GM23338 (cell line): Measurements from ENCODE around the gene GIGYF2. TPM values are rescaled to one million over a fixed set of nuclear protein-coding genes. Genes with fewer than 3 reads are reported as not detected.

Source experiments
- ATAC-seq: fragments of 200-7000 bp; cut with Tn5 transposase; 3 replicates; pipeline ENCODE4 v1.9.1; 2020
- DNase-seq: peaks from one replicate; pipeline ENCODE4 v3.0.0-alpha.2; 2015; ENCODE audit warnings: low spot score
- H2AFZ ChIP-seq: fragments of 200-600 bp; sonication (generic); 2 replicates; pipeline ENCODE4 v1.8.0; 2016; ENCODE audit warnings: antibody characterized with exemption, mild to moderate bottlenecking, moderate library complexity
- H3F3A ChIP-seq: fragments of 200-600 bp; sonication (generic); replicated peaks from 2 replicates; pipeline ENCODE4 v1.8.0; 2017; ENCODE audit warnings: antibody characterized with exemption, mixed run types, low read depth
- H3K27ac ChIP-seq: fragments of 200-600 bp; sonication (generic); 2 replicates; pipeline ENCODE4 v1.6.1; 2016; ENCODE audit warnings: low read depth
- H3K27me3 ChIP-seq: fragments of 200-600 bp; sonication (generic); 2 replicates; pipeline ENCODE4 v1.8.0; 2016; ENCODE audit warnings: mild to moderate bottlenecking, mixed run types, moderate library complexity; ENCODE audit not compliant: insufficient read depth
- H3K36me3 ChIP-seq: fragments of 200-600 bp; sonication (generic); 2 replicates; pipeline ENCODE4 v1.8.0; 2016; ENCODE audit warnings: mild to moderate bottlenecking; ENCODE audit not compliant: insufficient read depth
- H3K4me1 ChIP-seq: fragments of 200-600 bp; sonication (generic); 2 replicates; pipeline ENCODE4 v1.8.0; 2016; ENCODE audit warnings: mild to moderate bottlenecking, moderate library complexity; ENCODE audit not compliant: insufficient read depth
- H3K4me2 ChIP-seq: fragments of 200-600 bp; sonication (generic); 2 replicates; pipeline ENCODE4 v1.7.1; 2017; ENCODE audit warnings: mixed run types
- H3K4me3 ChIP-seq: fragments of 200-600 bp; sonication (generic); 2 replicates; pipeline ENCODE4 v1.6.1; 2016; ENCODE audit warnings: mixed run types
- H3K79me2 ChIP-seq: fragments of 200-600 bp; sonication (generic); replicated peaks from 2 replicates; pipeline ENCODE4 v1.8.0; 2017; ENCODE audit warnings: mild to moderate bottlenecking; ENCODE audit not compliant: insufficient read depth
- H3K9me2 ChIP-seq: fragments of 200-600 bp; sonication (generic); 2 replicates; pipeline ENCODE4 v1.8.0; 2017; ENCODE audit not compliant: insufficient read depth
- H4K20me1 ChIP-seq: fragments of 200-600 bp; sonication (generic); replicated peaks from 2 replicates; pipeline ENCODE4 v1.8.0; 2017; ENCODE audit warnings: mild to moderate bottlenecking; ENCODE audit not compliant: insufficient read depth
- H3K27ac Mint-ChIP-seq: 2 replicates; pipeline ENCODE4 v1.8.0; 2020; ENCODE audit warnings: inconsistent platforms, mild to moderate bottlenecking, moderate library complexity, mixed read lengths
- H3K27me3 Mint-ChIP-seq: 3 replicates; pipeline ENCODE4 v1.8.0; 2022; ENCODE audit warnings: low read depth, mild to moderate bottlenecking, moderate library complexity, mixed read lengths, inconsistent platforms; ENCODE audit not compliant: insufficient read depth, poor library complexity
- H3K36me3 Mint-ChIP-seq: 3 replicates; pipeline ENCODE4 v1.8.0; 2021; ENCODE audit warnings: low read depth, mild to moderate bottlenecking, inconsistent platforms, moderate library complexity, mixed read lengths
- H3K4me1 Mint-ChIP-seq: 3 replicates; pipeline ENCODE4 v1.8.0; 2020; ENCODE audit warnings: mild to moderate bottlenecking, inconsistent platforms, mixed read lengths
- H3K4me3 Mint-ChIP-seq: 3 replicates; pipeline ENCODE4 v1.8.0; 2021; ENCODE audit warnings: moderate library complexity, mild to moderate bottlenecking, inconsistent platforms, mixed read lengths
- H3K9me3 Mint-ChIP-seq: 3 replicates; pipeline ENCODE4 v1.8.0; 2020; ENCODE audit warnings: moderate library complexity, mild to moderate bottlenecking, inconsistent platforms, mixed read lengths
- CREB1 ChIP-seq: fragments of 250-450 bp; sonication (Bioruptor Pico); IDR thresholded peaks from 2 replicates; pipeline ENCODE4 v1.5.0; 2020; ENCODE audit warnings: low read depth, mild to moderate bottlenecking, moderate library complexity
- CTCF ChIP-seq, 2 experiments: fragments of 200-600 bp in 1 of 2; sonication (generic) in 1 of 2; conservative IDR thresholded peaks; 2 replicates each; pipeline versions ENCODE4 v1.5.1 to v1.6.1; 2016 to 2017; ENCODE audit warnings: antibody characterized with exemption in 2 of 2, low read depth in 2 of 2, mild to moderate bottlenecking in 2 of 2, moderate library complexity in 1 of 2
- EZH2phosphoT487 ChIP-seq: fragments of 200-600 bp; sonication (generic); IDR thresholded peaks from one replicate; pipeline ENCODE4 v1.8.1; 2018; ENCODE audit warnings: antibody characterized with exemption; ENCODE audit not compliant: unreplicated experiment
- JUNB ChIP-seq: IDR thresholded peaks from one replicate; pipeline ENCODE4 v1.6.1; 2016; ENCODE audit warnings: antibody characterized with exemption; ENCODE audit not compliant: unreplicated experiment
- STAT1 ChIP-seq: IDR thresholded peaks from one replicate; pipeline ENCODE4 v1.6.1; 2016; ENCODE audit warnings: antibody characterized with exemption; ENCODE audit not compliant: unreplicated experiment
- ZNF331 ChIP-seq: fragments of 250-450 bp; sonication (Bioruptor Pico); IDR thresholded peaks from 2 replicates; pipeline ENCODE4 v1.5.0; 2020; ENCODE audit warnings: low read depth, mild to moderate bottlenecking, moderate library complexity
- polyA plus RNA-seq: library from polyadenylated mRNA; unstranded; fragments of >200 nt; fragmentation: Nextera tagmentation; extraction: Ambion mirVana; gene quantifications from 2 replicates; pipeline ENCODE4 v1.2.1, GENCODE V29; 2016
- total RNA-seq: library from RNA; depleted of rRNA; stranded (reverse); fragments of >200 nt; shearing (Covaris generic); gene quantifications from 2 replicates; pipeline ENCODE4 v1.2.3, GENCODE V29; 2014
- TF ChIP-seq, protein P1 (sequence below): fragments of 250-450 bp; sonication (Bioruptor Pico); IDR thresholded peaks from 2 replicates; pipeline ENCODE4 v1.5.0; 2020; ENCODE audit warnings: mild to moderate bottlenecking, moderate library complexity

Gene GIGYF2
- total and polyA plus RNA-seq, 2 experiments from 2014 or later, result 48.9 to 104 TPM

DNA sequence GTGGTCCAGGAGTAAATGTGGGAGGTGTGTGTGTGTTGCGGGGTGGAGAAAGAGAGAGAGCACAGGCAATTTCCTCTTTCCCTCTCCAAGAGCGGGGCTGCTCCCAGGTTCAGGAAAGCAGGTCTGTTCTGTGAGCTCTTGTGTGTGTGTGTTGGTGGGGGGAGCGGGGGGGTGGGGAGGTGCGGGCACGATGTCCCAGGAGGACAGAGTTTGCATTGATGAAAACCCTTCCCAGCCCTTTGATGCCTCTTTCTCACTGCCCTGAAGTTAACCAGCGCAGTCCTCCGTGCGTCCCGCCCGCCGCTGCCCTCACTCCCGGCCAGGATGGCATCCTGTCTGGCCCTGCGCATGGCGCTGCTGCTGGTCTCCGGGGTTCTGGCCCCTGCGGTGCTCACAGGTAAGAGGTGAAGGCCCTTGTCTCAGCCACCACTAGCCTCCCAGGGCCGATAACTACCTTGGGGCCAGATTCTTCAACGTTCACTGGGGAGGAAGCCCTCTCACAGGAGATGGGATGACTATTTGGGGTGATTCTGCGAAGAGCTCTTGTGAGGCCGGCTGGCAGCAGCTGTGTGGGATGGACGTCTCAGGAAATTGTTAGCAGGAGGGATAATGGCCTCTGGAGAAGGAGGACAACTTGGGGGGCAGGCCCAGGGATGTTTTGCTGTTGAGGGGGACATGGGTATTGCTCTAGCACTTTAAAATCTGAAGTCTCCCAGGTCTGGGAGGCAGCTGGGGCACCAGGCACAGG, 173.1 kb downstream of the GIGYF2 start, which contains the start of gene SNORC (continued):
- no peak for TF ChIP-seq JUNB
- TF ChIP-seq, protein P1, sequence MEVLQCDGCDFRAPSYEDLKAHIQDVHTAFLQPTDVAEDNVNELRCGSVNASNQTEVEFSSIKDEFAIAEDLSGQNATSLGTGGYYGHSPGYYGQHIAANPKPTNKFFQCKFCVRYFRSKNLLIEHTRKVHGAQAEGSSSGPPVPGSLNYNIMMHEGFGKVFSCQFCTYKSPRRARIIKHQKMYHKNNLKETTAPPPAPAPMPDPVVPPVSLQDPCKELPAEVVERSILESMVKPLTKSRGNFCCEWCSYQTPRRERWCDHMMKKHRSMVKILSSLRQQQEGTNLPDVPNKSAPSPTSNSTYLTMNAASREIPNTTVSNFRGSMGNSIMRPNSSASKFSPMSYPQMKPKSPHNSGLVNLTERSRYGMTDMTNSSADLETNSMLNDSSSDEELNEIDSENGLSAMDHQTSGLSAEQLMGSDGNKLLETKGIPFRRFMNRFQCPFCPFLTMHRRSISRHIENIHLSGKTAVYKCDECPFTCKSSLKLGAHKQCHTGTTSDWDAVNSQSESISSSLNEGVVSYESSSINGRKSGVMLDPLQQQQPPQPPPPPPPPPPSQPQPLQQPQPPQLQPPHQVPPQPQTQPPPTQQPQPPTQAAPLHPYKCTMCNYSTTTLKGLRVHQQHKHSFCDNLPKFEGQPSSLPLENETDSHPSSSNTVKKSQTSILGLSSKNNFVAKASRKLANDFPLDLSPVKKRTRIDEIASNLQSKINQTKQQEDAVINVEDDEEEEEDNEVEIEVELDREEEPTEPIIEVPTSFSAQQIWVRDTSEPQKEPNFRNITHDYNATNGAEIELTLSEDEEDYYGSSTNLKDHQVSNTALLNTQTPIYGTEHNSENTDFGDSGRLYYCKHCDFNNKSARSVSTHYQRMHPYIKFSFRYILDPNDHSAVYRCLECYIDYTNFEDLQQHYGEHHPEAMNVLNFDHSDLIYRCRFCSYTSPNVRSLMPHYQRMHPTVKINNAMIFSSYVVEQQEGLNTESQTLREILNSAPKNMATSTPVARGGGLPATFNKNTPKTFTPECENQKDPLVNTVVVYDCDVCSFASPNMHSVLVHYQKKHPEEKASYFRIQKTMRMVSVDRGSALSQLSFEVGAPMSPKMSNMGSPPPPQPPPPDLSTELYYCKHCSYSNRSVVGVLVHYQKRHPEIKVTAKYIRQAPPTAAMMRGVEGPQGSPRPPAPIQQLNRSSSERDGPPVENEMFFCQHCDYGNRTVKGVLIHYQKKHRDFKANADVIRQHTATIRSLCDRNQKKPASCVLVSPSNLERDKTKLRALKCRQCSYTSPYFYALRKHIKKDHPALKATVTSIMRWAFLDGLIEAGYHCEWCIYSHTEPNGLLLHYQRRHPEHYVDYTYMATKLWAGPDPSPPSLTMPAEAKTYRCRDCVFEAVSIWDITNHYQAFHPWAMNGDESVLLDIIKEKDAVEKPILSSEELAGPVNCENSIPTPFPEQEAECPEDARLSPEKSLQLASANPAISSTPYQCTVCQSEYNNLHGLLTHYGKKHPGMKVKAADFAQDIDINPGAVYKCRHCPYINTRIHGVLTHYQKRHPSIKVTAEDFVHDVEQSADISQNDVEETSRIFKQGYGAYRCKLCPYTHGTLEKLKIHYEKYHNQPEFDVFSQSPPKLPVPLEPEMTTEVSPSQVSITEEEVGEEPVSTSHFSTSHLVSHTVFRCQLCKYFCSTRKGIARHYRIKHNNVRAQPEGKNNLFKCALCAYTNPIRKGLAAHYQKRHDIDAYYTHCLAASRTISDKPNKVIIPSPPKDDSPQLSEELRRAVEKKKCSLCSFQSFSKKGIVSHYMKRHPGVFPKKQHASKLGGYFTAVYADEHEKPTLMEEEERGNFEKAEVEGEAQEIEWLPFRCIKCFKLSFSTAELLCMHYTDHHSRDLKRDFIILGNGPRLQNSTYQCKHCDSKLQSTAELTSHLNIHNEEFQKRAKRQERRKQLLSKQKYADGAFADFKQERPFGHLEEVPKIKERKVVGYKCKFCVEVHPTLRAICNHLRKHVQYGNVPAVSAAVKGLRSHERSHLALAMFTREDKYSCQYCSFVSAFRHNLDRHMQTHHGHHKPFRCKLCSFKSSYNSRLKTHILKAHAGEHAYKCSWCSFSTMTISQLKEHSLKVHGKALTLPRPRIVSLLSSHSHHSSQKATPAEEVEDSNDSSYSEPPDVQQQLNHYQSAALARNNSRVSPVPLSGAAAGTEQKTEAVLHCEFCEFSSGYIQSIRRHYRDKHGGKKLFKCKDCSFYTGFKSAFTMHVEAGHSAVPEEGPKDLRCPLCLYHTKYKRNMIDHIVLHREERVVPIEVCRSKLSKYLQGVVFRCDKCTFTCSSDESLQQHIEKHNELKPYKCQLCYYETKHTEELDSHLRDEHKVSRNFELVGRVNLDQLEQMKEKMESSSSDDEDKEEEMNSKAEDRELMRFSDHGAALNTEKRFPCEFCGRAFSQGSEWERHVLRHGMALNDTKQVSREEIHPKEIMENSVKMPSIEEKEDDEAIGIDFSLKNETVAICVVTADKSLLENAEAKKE (CRISPR knock-in tag), result no peak
- no peak for TF ChIP-seq ZNF331 (CRISPR knock-in tag)
- no peak for TF ChIP-seq STAT1

- no peak overlapping the region for H3K4me3 Mint-ChIP-seq
- no peak for TF ChIP-seq EZH2phosphoT487
- TF ChIP-seq CREB1 (CRISPR knock-in tag), result no peak
- TF ChIP-seq STAT1, result no peak
- TF ChIP-seq JUNB, result no peak
- TF ChIP-seq CTCF (conservative IDR thresholded peaks at IDR 0.05; ENCODE audit: low read depth in 2 of 2), result no peak
These were observed 173.7 kb downstream of the GIGYF2 start for GRCh38 chr2:232870766-232871371.

More at GRCh38 chr2:232870766-232871371, 173.7 kb downstream of the GIGYF2 start:
- H3K27me3 Mint-ChIP-seq, result peaks cover 23% of the 10 kb centered on the region
- H3K9me2 ChIP-seq, result no peaks in the 10 kb centered on the region
- no peaks in the 10 kb centered on the region for H3K36me3 Mint-ChIP-seq
- H3K27me3 ChIP-seq, result peaks cover 7% of the 10 kb centered on the region
- H3K4me1 Mint-ChIP-seq, result peaks cover 12% of the 10 kb centered on the region
- no peaks in the 10 kb centered on the region for H3K4me1 ChIP-seq
- ATAC-seq (no peak), DNase-seq (no peak)
- no peak overlapping the region for H3K27ac Mint-ChIP-seq
- no peak overlapping the region for H3K27ac ChIP-seq
- H2AFZ ChIP-seq, result no peak overlapping the region
- H3F3A ChIP-seq, result no peaks in the 10 kb centered on the region
- H3K9me3 Mint-ChIP-seq, result no peaks in the 10 kb centered on the region
- H3K4me3 ChIP-seq, result no peak overlapping the region
- no peaks in the 10 kb centered on the region for H3K79me2 ChIP-seq
- peaks cover 5% of the 10 kb centered on the region; the same call in 1 of the 2 replicates for H4K20me1 ChIP-seq
- H3K4me2 ChIP-seq, result no peak overlapping the region
- H3K36me3 ChIP-seq, result no peaks in the 10 kb centered on the region
